AG08396 (cell line): ENCODE results near the gene HS3ST5.
"Not testable (repeated sequence)": the region's sequence is repeated elsewhere in the genome, so short reads cannot be mapped to it uniquely, and the experiment has no call there.

Source experiments
- DNase-seq: peaks from one replicate; pipeline ENCODE4 v3.0.0; 2012; ENCODE audit warnings: low spot score, mixed read lengths

HS3ST5 gene

DNA sequence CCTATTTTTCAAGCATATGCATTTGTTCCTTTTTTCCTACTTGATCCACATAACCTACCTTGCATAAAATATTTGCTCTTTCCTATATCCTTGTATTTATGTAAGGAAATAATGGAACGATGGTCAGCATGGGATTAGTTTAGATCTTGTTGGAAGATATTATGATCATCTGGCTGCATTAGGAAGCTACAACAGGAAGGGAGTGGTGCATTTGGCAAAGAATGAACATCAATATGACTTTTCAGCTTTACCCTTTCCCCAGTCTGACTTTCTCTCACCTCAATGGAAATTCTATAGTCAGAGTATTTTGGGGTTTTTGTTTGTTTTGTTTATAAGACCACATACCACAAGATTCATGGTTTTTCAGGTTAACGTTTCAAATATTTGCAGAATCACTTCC is 66.0 kb downstream of the HS3ST5 start:
- DNase-seq = no peak

GRCh38 chr6:114274836-114275235 is 68.0 kb downstream of the HS3ST5 start:
- DNase-seq = no peak

DNA sequence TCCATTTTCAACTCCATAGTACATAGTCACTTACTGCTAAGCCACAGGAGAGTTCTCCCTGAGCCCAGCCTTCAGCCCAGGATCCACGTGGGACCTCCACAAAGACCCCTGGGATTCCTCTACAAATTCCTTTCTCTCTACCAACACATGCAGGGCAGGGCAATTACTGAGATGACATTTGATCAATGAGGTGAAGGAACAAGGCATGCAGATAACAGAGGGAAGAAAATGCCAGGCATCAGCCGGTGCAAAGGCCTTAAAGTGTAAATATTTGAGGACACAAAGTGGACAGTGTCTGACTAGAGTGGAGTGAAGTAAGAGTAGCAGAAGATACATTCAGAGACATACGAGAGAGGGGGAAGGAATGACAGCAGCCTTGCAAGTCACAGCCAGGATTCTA is 70.2 kb downstream of the HS3ST5 start:
- DNase-seq = no peak

DNA sequence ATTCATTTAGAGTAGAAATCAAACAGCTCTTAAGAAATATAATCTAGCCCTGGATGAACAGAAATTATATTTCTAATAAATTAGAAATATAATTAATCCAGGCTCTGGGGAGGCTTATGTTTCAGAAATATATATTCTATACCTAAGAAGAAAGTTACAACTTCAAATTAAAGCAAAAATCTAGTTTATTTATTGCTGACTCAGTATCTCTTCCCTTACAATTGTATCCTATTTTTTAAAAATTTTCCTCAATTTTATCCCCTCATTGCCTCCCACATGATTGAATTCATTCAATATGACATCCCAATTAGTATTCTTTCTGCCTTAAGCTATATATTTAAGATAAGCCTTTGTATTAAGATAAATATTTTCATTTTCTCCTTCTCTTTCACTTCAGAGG is 71.4 kb downstream of the HS3ST5 start:
- DNase-seq = no peak

GRCh38 chr6:114267897-114268296 is 74.9 kb downstream of the HS3ST5 start:
- DNase-seq = no peak

DNA sequence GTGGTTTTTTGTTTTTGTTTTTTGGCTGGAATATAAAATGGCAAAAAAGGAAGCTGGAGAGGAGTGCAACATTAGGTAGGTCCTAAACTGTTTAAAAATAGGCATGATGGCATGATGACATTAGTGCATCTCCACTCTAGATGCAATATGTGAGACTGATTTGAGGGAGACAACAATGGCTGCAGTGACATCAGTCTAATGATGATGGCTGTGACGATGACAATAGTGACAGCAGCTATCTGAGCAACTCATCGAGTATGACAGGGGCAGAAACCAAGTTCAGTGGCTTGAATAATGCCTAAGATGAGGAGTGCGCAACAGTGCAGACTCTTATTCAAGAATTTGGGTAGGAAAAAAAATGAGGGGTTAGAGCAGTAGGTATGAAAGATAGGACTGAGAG is 82.0 kb downstream of the HS3ST5 start:
- DNase-seq = no peak

GRCh38 chr6:114258376-114258775 is 84.4 kb downstream of the HS3ST5 start:
- no peak for DNase-seq

GRCh38 chr6:114253431-114253830 is 89.4 kb downstream of the HS3ST5 start:
- no peak for DNase-seq

DNA sequence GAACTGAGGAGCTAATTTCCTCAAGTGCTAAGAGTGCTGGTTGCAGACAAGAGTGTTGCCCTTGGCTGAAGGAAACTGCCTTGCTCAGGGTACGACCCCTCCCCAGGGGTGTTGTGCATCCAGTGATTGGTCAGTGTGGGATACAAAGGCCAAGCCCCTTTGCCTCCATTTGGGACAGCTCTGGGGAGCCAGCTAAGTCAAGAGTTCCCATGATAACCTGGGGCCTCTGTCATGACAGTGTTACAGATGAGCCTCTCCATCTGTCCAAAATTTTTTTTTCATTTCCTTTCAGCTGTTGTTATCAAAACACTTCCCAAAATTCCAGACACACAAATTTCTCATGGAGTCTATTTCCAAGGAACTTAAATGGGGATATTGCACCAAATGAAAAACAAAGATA is 93.3 kb downstream of the HS3ST5 start:
- DNase-seq = no peak

- DNase-seq = no peak
Observed at GRCh38 chr6:114247101-114247500, 95.7 kb downstream of the HS3ST5 start.

DNA sequence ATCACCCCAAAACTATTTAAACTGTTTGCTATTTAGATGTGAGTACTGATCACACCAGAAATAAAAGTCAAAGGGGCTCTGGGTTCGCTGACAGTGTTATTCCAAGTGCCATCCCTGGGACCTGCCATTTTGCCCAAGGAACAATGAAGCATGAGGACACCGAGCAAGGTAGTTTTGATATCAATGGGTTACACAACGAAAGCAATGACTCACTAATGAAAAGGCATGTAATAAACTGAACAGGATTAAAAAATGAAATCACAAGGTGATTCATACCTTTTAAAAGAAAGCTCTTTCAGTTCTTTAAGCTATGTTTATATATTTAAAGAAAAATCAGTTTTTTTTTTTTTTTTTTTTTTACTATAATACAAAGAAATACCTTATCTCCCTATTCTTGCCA is 102.0 kb downstream of the HS3ST5 start:
- no peak for DNase-seq

GRCh38 chr6:114228675-114229074 is 114.1 kb downstream of the HS3ST5 start:
- no peak for DNase-seq

- DNase-seq = no peak
Observed at GRCh38 chr6:114227944-114228468, 114.8 kb downstream of the HS3ST5 start.

DNA sequence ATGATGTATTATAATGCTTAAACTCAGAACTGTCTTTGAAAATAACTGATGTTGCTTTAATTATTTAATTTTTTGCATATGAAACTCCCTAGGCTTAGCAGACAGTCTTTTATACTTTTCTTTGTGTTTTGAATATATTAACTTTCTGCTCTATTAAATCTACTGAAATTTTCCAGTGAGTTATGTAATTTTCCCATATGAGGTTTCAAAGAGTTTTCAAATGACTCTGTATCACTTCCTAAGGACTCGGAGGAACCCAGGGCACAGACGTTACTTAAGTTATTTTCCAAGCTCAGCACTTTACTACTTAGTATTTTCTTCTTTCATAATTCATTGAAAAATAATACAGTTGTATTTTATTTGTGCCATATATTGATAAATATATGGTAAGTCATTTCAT is 122.6 kb downstream of the HS3ST5 start:
- no peak for DNase-seq

- DNase-seq = no peak
Observed at GRCh38 chr6:114218437-114219340, 124.1 kb downstream of the HS3ST5 start.

DNA sequence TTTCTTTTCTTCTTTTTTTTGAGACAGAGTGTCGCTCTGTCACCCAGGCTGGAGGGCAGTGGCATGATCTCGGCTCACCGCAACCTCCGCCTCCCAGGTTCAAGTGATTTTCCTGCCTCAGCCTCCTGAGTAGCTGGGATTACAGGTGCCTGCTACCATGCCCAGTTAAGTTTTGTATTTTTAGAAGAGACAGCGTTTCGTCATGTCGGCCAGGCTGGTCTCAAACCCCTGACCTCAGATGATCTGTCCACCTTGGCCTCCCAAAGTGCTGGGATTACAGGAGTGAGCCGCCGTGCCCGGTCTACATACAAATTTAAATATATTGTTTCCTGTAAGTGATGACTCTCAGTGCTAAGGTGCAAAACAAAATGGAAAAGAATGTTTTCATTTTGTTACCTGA is 124.8 kb downstream of the HS3ST5 start:
- DNase-seq = not testable (repeated sequence)

- no peak for DNase-seq
Observed at GRCh38 chr6:114216789-114217467, 125.9 kb downstream of the HS3ST5 start.

DNA sequence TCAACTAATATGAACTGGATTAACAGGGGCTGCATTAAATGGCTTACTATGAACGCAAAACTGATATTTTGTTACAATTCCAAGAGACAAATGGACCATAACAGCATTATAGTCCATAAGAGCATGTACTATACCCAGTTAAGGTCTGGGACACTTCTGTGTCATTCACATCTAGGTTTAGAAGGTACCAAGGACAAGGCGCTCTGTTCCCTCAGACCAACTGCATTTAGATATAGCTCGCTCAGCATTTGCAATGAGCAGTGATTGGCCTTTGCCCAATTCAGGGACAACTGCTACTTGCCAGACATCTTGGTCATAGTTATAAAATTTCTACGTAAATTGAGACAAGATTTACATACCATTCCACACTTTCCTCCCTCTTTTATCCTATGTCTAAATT is 132.4 kb downstream of the HS3ST5 start:
- no peak for DNase-seq

DNA sequence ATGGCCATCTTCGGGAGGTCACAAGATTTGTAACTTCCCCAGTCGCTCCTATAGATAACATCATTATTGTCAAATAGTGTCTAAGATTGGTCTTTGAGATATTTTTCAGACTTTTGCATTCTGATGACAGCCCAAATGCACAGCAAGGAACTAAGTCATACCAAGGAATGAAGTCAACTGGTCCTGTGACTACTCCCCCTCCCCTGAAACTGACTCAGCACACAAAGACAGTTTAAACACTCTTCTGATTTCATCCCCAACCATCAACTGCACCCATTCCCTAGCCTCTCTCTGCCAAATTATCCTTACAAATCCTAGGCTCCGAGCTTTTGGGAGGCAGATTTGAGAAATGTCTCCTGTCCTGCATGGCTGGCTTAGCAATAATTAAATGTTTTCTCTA is 139.4 kb downstream of the HS3ST5 start:
- no peak for DNase-seq

- no peak for DNase-seq
Observed at GRCh38 chr6:114202389-114202788, 140.4 kb downstream of the HS3ST5 start.

GRCh38 chr6:114200891-114201290 is 141.9 kb downstream of the HS3ST5 start:
- no peak for DNase-seq

DNA sequence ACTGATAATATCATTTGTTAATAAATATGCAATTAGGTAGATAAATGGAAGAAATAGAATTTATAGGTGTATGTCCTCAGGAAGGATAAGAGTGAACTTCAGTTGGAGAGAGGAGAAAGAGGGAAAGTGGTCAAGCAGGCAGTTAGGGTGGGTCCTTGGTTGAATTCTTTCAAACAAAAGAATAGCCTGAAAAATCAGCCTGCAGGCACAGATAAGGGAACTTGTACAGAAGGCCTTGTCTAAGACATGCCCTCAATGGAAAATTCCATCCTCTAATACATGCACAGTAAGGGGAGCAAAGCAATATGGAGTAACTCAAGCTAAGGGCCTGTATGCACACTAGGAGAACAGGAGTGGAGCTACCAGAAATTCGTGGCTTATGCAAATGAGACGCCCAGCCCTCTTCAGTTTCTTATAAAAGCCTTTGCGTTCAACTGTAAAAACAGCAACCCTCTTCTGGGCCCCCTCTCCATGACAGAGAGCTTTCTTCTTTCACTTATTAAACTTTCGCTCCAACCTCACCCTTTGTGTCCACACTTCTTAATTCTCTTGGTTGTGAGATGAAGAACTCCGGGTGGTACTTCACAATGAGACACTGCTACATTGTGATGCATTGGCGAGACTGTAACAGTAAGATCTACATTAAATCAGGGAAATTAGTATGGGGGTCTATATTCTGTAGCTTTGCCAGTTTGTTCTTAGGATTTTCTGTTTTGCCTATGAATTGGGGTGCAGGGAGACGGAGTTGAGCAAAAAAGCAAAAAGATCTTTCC is 147.0 kb downstream of the HS3ST5 start:
- DNase-seq = no peak

DNA sequence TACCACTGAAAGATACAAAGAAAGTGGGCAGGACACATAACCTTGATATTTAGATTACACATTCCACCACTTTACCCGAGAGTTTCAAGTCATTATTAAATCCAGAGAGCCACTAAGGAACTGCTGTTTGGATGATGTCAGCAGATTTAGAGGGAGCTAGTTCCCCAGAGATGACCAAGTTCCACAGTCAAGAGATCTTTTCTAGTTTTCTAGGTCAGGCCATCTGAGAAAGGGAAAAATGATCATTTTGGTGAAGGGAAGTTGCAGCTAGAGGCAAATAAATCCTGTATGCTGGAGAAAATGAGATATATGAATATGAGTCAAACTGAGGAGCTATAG is 147.8 kb downstream of the HS3ST5 start:
- no peak for DNase-seq
